ENCODE measurements around the gene RPS6KA2.

The RPS6KA2 gene

DNA sequence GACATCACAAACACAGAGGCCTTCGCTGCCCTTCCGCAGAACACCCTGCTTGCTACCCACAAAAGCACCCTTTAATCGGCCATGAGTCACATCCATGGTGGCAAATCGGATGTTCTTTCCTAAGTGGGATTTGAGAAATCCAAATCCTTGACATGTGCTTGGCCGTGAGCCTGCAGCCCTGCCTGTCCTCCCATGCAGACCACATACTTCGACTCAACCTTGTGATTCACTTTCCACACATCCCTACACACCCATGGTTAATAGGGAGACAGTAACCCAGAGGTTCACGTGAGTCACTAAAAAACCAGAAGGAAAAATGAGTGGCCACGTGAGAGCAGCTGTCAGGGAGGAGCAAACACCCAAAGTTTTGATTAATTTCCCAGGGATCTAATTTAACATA lies 59.9 kb downstream of the RPS6KA2 start:
- no peak for DNase-seq

DNA sequence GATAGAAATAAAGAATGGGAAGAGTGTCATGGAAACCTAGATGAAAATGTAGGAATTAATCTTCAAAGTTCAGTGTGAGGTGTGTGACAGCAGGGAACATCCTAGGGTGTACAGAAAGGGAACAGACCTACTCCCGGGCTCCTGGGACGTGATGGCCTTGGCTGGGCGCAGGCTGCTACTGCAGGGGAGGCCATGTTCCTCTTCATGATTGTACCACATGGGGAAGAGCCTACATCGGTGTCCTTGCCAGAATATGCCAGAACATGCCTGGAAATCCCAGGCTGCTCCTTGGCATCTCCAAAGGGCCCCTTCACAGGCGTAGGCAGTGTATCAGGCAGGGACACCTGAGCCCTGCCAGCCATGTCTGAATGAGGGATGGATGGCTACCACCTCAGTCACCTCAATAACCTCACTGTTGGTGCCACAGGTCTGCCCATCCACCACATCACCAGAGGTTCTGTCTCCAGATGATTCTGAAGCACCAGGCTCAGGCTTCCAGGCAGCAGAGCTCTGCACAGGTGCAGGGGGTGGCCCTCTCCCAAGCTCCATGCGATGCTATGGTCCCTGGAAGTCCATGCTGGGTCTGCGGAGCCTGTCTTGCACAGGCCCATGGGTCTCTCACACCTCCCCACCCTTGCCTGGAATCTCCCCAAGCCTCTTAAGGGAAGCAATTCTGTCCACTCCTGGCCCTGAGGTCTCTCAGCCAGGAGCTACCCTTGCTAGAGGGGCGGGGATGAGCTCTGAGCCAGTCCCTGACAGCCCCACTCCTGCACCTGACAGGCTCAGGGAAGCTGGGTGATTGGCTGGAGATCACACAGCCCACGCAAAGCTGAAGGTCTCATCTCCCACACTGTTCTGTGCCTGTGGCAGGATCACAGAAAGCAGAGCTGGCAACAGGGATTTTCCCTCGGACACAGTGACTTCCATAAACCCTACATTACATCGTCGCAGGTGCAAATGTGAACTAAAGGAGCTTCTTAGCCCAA lies 60.7 kb downstream of the RPS6KA2 start:
- no peak for DNase-seq

DNA sequence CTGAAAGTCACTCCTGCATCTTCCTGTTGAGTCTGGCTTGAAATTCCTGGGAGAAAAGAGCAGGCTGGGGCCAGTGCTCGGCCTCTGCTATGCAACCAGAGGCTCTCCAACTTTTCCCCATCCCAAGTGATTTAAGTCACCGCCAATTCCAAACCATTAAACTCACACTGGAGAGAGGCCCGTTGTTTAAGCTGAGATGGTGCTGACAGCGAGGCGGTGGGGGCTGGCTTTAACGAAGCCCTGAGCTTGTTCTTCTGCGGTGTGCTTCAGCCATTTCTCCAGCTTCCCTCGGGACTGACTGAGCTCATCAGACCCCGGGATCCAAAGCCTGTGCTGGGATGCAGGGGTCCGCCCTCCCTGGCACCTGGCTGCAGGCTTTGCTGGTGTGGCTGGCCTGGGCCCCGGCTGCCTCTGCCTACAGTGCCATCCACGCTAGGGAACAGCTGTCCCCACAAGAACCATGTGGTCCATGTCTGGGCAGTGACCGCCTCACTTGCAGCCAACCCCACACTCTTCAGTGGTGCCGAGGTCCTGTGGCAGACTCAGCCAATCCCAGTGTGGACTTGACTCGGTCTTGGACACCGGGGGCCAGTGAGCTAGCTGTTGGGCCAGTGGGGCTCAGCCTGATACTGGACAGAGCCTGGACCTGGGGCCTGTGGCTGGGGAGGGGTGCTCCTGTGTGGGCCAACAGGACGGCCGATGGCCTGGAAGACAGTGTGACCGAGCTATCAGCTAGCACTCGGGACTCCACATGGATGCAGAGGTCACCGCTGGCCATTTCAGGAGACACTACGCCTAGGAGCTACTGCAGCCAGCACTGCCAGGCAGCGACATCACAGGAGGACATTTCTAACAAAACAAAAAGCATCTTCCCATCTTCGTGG lies 61.7 kb downstream of the RPS6KA2 start:
- no peak for DNase-seq

DNA sequence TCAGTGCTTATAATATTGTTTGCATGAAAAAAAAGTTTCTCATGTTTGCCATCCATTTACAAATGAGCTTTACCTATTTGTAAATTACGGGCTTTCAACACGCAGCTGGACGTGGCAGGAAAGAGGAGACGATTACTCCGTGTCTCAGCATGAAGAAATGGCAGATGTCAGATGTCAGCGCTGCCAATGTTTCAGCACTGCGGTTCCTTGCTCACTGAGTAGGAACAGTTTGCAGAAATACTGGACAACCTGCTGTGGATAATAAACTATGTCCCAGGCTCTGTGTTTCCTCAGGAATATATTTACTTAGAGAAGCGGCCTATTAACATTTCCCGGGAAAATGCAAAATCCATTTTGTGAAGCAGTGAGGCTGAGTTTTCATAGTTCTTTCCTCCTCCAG lies 63.2 kb downstream of the RPS6KA2 start:
- DNase-seq = no peak

DNA sequence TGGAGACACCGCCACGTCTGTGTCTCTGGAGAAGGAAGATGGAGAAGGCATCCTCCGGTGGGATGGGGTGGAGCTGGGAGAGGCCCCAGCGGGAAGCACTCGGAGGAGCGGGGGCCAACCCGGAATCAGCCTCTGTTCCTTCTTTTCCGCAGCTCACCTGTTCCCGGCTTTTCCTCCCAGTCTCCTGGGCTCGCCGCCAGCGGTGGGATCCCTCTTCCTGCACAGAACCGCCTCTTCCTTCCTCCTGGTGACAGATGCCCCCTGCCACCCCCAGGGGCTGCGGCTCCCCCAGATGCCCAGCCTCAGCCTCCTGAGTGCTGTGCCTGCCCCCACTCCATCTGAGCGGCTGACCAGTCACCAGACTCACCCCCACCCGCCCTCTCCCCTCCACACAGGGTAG lies 63.9 kb downstream of the RPS6KA2 start:
- DNase-seq = no peak

DNA sequence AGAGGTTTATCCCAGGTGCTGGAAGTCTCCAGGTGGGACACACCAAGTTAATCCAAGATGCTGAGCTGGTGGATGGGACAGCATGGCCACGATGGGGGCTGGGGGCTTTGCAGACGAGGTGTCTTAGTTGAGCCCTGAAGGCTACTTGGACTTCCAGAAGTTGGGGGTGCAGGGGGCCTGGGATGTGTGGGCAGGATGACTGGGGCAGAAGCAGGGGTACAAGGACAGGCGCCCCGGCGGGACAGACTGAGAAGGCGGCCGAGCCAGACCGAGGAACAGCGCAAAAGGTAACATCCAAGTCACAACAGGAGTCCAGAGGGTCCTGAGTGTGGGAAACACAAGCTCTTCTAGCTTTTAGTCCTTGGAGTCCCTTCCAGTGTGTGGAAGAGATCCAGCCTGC lies 64.3 kb downstream of the RPS6KA2 start:
- no peak for DNase-seq

DNA sequence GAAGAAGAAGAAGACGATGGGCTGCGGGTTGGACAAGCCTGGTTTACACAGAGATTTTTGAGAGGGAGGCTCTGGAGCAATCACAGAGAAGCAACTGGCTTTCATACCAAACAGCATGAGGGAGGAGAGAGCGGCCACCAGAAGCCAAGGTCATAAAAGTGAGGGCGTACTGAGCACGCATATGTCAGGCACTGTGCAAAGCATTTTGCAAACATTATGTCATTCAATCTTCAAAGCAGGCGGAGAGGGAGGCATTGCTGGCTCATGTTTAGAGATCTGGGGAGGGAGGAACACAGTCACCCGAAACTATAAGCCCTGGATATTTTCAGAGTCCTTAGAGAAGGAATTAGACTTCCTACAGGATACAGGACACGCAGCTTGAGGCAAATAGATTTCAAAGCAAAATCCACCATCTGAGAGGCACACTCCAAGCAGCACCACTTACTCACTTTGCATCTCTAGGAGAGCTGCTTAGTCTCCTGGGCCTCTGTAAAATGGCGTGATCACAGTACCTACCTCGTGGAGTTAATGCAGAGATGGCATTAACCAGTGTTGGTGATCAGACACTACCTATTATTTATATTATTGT lies 65.2 kb downstream of the RPS6KA2 start:
- no peak for DNase-seq

DNA sequence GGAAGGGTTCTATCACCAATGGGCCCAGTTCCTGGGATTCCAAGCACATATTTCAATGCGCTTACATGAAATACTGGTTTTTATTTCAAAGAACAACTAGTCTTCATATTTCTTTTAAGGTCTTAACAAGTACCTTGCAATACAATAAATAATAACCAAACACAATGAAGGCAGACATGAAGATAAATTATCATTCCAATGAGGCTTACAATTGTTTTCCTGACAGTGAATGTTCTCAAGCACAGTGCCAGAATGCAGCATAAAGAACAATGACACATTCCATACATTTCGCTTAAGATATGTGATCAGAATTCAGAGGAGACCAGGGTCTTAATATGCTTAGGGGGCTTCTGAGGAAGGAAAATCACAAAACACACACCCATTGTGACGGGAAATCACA lies 66.8 kb downstream of the RPS6KA2 start:
- no peak for DNase-seq

DNA sequence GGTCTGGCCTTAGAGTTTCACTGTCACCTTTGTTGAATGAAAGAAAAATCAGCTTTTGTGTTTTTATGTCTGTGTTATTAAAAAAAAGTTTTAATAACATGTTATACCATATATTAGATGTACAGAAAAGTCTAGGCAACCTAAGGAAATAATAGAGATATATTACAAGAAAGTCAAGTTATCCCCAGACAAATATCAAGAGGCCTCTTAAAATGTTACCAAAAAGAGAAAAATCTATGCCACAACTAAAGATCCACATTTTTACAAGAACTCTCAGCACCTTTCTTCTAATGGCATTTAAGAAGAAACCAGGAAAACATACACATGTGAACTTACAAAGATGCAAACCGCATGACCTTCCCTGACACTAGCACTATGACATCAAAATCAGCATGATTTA lies 67.4 kb downstream of the RPS6KA2 start:
- DNase-seq = no peak

DNA sequence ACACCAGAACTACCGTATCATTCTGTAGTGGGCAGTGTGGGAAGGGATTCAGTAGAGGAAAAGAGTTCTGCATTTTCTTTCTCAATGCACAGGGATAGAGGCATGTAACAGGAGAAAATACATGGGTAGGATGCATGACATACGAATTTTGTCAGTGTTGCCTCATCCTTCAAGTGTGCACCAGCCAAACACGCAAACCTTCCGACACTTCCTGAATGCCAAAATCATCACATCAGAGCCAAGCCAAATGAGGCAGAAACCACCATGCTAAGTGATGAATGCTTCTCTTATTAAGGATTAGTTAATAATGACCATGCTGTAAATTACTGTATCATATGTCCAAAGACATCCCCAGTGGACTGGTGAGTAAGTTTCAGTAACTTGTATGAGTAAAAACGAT lies 67.8 kb downstream of the RPS6KA2 start:
- DNase-seq = no peak

DNA sequence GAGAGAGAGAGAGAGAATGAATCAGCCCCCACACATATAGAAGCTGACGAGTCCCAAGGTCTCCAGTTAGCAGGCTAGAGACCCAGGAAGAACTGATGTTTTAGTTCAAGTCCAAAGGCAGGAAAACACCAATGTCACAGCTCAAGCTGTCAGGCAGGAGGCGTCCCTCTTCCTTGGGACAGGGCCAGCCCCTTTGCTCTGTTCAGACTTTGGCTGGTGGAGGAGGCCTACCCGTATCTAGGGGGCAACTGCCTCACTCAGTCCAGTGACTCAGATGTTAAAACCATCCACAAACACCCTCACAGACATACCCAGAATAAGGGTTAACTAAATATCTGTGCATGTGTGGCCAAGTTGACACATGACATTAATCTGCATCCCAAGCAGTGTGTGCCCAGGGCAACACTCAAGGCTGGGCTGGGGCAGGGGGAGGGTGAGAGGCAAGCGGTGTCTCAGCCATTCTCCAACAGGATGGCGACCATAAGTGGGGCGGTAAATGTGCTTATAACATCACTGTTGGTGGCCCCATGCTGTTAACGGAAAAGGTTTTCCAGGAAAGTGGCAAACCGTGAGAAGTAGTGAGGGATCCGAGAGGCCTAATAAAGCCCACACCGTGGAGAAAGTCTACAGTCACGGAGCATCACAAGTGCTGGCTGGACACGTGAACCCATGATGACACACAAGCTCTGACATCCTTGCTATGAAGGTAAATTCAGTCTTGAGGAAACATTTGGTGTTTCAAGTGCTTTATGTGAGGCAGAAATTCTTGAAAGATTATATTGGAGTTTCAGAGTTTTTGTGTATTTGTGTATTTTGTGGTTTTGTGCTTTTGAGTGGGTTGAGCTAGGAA lies 68.7 kb downstream of the RPS6KA2 start:
- DNase-seq = no peak

DNA sequence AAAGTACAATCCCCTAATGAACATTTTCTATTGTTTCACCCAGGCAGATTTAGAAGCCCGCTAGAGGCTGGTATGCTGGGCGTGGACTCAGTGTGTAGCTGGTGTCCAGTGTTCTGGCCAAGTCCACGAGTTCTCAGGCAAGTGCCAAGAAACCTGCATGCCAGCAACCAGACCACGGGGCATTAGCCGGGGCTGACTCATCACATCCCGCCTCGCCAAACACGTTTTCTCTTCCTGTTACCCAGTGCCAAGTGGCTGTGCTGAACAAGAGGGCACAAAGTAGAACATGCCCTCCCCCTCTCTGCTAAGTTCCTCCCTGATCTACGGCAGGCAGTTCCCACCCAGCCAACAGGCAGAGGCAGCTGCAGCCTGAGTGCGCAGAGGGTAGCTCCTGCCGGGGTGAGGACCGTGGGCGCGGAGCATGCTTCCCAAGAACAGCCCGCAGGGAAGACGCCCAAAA lies 70.2 kb downstream of the RPS6KA2 start:
- no peak for DNase-seq

DNA sequence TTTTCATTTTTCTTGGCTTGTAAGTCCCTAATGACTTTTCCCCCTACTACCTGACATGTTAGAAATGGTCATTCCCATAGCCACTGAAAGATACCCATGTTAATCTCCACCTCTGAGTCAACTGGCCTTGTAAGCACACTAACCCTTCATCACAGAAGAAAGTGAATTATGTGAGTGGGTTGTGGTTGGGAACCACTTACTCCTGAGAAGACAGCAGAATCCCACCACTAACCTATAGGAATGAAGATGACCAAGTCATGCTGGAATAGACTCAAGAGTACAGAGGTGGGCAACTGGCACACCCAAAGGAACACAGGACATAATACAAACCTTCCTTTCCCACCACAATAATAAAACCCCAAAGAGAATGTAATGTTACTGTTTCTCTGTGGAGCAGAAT lies 70.7 kb downstream of the RPS6KA2 start:
- no peak for DNase-seq

DNA sequence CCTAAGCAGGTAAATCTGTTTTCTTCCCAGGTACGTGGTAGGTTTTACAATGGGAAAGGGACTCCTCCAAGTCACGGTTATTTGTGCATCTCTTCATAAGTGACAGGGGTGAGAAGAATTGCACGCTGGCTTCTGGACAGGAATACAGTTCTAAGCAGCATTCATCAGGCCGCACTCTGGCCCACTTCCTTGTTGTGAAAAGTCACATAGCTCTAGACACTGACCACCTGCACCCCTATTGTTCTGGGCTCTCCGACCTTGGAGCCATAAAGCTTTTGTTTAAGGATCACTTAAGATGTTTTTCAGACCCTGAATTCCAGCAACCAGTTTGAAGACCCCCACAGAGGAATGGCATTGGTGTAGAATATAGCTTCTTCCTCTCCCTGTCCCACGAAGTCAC lies 72.0 kb downstream of the RPS6KA2 start:
- no peak for DNase-seq

DNA sequence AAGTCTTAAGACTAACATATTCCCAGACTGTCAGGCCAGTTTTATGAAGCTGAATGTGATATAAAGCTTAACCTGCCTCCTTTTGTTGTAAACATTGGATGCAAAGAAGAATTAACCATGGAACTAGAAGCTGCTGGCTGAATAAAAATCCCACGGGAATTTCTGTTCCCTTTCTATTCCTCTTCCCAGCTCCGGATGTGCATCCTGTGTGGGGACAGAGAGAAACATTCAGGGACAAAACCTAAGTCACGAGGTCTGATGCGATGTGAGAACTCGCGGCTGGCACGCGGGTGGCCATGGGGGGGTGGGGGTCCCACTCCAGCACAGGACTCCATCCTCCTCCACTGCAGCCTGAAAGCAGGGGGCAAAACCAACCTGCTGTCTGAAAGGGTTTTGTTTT lies 72.7 kb downstream of the RPS6KA2 start:
- DNase-seq = no peak

DNA sequence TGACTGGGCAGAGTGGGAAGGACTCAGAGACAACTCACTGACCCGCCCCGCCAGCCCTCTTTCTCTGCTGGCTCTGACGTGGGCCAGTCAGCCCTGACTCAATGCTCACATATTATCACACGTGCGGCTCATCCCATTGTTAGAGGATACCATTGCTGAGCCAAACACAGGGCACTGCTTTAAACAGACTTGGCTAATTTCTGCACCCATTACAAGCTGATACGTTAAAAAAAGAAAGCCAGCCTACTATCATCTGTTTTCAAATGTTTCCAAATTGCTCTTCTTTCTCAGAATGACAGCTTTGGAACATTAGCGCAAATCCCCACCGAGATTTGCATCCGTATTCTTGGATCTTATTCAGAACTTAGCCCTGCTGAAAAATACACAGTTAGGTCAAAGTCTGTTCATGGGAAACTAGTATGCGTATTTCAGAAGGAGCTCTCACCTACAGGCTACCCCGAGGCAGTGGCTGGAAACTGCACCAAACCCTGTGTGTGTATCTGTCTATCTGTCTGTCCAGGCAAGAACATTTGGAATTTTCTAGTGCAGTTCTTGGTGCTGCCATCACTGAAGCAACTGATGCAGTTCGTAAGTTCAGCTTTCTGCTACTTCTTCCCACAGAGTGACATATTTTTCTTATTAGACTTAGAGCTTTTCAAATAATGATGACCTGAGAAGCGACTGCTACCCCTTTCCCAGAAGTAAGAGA lies 73.3 kb downstream of the RPS6KA2 start:
- no peak for DNase-seq

DNA sequence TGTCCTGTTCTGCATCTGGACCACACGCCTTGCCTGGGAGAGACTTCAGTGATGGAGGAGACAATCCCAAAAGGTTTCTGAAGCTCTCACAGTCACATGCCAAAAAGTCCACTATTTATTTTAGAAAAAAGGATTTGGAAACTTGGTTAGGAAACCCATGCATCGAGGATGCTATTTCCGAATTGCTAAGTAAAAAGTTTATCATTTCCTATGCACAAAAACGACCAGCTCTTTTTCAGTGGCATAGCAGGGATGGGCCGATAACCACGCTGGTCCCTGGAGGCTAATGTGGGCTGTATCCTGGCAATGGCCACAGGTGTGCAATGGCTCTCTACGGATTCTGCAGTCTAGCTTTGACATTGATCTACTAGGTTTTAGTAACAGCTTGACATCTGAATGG lies 74.5 kb downstream of the RPS6KA2 start:
- no peak for DNase-seq

DNA sequence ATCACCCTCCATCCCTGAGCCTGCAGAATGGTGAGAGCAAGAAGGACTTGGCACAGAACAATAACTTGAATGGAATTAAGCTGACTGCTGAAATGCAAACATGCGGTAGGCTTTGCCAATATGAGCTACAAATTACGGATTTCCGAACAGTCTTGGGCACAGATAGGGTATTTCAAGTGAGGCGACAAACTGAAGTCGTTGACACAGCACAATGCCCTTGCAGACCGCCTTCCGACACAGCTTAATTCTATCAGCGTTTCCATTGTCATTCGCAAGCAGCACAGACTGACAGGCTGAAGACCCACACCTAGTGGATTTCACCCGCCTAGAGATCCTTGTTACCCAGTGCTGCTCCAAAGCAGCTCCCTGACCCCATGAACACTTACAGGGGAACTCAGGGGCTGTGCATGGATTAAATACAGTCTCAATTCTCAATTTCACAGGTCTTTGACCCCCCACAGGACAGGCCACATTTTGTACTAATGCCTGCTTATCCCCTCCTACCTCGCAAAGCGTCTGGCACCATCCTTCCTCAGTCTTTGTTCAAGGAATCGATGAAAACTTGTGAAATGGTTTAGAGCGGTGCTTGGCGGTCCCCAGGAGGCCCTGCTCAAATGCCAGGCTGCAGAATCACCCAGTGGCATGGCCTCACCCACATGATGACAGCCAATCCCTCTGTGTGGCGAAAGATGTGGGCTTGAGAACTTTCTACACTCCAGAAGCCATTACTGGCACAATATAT lies 75.1 kb downstream of the RPS6KA2 start:
- DNase-seq = no peak

DNA sequence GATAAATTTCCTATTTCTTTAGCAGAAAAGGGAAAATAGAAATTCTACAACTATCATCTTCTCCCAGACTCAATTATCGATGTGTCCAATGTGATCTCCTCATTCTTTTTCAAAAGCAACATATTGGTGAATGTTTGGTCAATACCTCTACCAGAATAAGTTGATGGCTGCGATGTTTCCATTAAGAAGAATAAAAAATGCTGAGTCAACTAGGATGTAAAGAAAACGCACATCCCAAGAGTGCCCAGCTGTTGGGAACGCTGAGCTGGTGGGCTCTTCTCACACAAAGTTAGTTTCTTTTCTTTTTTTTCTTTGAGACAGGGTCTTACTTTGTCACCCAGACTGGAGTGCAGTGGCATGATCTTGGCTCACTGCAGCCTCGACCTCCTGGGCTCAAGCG lies 80.4 kb downstream of the RPS6KA2 start:
- no peak for DNase-seq

DNA sequence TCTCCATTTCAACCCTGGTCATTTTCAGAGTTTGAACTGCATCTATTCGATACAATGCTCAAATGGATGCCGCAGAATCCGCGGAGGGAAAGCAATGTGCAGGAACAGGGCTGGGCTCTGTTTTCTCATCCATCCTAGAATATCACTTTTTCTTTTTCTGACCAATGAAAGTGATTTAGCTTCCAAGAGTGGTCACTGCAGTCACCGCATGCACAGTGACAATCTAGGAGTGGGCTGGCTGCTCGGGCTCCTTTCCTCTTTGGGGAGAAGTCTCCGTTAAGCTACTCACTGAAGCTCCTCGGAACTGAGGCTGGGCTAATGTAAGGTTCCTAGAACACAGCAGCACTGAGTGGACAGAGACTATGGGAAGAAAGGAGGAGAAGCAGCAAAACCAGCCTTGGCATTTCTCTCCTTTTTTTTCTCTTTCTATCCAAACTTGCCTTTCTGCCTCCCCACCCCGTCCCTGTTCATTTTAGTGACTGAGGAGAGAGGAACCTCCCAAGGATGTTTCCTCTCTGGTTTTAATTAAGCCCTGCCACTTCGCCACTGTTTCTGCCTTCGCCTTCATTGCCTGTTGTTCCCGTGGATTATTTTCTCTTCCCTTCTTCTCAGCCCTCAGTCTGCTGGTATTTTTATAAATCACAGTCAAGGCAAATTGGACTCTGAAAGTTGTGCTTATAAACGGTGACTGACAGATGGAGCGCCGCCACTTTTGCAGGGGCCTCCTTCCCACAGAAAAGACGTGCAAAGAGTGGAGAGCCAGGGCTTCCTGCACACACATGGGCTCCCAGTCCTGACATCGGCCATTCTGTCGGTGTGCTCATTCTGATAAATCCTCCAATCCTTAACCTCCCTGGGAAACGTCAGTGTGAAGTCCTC lies 81.7 kb downstream of the RPS6KA2 start:
- no peak for DNase-seq

Measured in stimulated activated CD4-positive, alpha-beta T cell treated with anti-CD3 and anti-CD28 coated beads, Interleukin-2, amount 100 ng/mL, for 24 hours (primary cell).